WI38 (cell line): ENCODE measurements around the gene CKAP2L.
"Not testable (repeated sequence)": the region's sequence is repeated elsewhere in the genome, so short reads cannot be mapped to it uniquely, and the experiment has no call there.

Source experiments
- H3K4me3 ChIP-seq: 2 replicates; pipeline ENCODE4 v1.5.1; 2011; ENCODE audit warnings: low read depth, mild to moderate bottlenecking, control low read depth, low read length
- CTCF ChIP-seq: IDR thresholded peaks from 2 replicates; pipeline ENCODE4 v1.5.1; 2012; ENCODE audit warnings: low read depth, mild to moderate bottlenecking, control low read depth, low read length

CKAP2L gene

GRCh38 chr2:112720785-112721184 lies 43.6 kb downstream of the CKAP2L start, which contains the start of gene NT5DC4:
Gene NT5DC4 (plus strand): TSS chr2:112721020. CDS start chr2:112721080, 60 bp downstream.
- TF ChIP-seq CTCF = no peak
- H3K4me3 ChIP-seq = no peak within 1 kb of the TSS

GRCh38 chr2:112718863-112719370 lies 45.5 kb downstream of the CKAP2L start:
- H3K4me3 ChIP-seq = no peak overlapping the region
- no peak for TF ChIP-seq CTCF

- not testable (repeated sequence) for H3K4me3 ChIP-seq
Measured at GRCh38 chr2:112716826-112717352, 47.5 kb downstream of the CKAP2L start.

GRCh38 chr2:112716094-112716493 lies 48.3 kb downstream of the CKAP2L start:
- H3K4me3 ChIP-seq = not testable (repeated sequence)

- H3K4me3 ChIP-seq = no peak overlapping the region
- TF ChIP-seq CTCF = no peak
Measured at GRCh38 chr2:112714836-112715631, 49.4 kb downstream of the CKAP2L start.

- no peak overlapping the region for H3K4me3 ChIP-seq
- no peak for TF ChIP-seq CTCF
Measured at GRCh38 chr2:112714331-112714730, 50.1 kb downstream of the CKAP2L start.

GRCh38 chr2:112713926-112714325 lies 50.5 kb downstream of the CKAP2L start:
- no peak overlapping the region for H3K4me3 ChIP-seq
- no peak for TF ChIP-seq CTCF

- TF ChIP-seq CTCF = no peak
- no peak overlapping the region for H3K4me3 ChIP-seq
Measured at GRCh38 chr2:112713585-112713925, 50.9 kb downstream of the CKAP2L start.
